ENCODE results near the gene EMC6. TPM values are rescaled to one million over a fixed set of nuclear protein-coding genes. Genes with fewer than 3 reads are reported as not detected.

Gene EMC6
- total and polyA plus RNA-seq, 2 of the 13 experiments (the other 11 are each of a cell fraction or from before 2014, with no cell fraction given), result 45.1 to 47.7 TPM

DNA sequence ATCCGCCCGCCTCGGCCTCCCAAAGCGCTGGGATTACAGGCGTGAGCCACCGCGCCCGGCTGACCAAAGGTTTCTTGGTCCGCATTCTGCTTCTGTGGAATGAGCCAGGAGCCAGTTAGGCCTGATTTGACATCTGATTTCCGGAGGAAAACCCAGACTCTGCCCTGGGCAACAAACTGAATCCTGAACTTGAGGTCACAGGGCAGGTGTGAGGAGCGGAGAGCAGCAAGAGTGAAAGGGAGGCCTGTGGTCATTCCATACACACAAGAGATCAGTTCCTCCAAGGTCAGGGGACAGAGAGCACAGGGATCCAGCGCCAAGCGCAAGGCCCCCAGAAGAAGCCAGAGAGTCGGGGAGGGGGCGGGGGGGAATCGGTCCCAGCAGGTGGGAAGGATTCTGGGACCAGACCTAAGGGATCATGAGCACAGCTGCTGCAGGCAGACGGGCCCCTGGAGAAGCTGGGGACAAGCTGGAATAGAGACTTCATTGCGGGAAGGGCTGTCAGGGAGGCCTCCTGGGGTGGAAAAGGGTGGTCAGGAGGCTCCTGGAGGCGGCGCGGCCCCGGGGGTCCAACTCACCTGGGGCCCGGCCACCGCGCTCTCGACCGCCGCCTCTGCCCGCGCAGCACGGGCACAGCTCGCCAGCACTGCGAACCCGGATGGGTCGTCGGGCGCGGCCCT, 33.0 kb upstream of the EMC6 start (continued):
- TF ChIP-seq, protein P1, sequence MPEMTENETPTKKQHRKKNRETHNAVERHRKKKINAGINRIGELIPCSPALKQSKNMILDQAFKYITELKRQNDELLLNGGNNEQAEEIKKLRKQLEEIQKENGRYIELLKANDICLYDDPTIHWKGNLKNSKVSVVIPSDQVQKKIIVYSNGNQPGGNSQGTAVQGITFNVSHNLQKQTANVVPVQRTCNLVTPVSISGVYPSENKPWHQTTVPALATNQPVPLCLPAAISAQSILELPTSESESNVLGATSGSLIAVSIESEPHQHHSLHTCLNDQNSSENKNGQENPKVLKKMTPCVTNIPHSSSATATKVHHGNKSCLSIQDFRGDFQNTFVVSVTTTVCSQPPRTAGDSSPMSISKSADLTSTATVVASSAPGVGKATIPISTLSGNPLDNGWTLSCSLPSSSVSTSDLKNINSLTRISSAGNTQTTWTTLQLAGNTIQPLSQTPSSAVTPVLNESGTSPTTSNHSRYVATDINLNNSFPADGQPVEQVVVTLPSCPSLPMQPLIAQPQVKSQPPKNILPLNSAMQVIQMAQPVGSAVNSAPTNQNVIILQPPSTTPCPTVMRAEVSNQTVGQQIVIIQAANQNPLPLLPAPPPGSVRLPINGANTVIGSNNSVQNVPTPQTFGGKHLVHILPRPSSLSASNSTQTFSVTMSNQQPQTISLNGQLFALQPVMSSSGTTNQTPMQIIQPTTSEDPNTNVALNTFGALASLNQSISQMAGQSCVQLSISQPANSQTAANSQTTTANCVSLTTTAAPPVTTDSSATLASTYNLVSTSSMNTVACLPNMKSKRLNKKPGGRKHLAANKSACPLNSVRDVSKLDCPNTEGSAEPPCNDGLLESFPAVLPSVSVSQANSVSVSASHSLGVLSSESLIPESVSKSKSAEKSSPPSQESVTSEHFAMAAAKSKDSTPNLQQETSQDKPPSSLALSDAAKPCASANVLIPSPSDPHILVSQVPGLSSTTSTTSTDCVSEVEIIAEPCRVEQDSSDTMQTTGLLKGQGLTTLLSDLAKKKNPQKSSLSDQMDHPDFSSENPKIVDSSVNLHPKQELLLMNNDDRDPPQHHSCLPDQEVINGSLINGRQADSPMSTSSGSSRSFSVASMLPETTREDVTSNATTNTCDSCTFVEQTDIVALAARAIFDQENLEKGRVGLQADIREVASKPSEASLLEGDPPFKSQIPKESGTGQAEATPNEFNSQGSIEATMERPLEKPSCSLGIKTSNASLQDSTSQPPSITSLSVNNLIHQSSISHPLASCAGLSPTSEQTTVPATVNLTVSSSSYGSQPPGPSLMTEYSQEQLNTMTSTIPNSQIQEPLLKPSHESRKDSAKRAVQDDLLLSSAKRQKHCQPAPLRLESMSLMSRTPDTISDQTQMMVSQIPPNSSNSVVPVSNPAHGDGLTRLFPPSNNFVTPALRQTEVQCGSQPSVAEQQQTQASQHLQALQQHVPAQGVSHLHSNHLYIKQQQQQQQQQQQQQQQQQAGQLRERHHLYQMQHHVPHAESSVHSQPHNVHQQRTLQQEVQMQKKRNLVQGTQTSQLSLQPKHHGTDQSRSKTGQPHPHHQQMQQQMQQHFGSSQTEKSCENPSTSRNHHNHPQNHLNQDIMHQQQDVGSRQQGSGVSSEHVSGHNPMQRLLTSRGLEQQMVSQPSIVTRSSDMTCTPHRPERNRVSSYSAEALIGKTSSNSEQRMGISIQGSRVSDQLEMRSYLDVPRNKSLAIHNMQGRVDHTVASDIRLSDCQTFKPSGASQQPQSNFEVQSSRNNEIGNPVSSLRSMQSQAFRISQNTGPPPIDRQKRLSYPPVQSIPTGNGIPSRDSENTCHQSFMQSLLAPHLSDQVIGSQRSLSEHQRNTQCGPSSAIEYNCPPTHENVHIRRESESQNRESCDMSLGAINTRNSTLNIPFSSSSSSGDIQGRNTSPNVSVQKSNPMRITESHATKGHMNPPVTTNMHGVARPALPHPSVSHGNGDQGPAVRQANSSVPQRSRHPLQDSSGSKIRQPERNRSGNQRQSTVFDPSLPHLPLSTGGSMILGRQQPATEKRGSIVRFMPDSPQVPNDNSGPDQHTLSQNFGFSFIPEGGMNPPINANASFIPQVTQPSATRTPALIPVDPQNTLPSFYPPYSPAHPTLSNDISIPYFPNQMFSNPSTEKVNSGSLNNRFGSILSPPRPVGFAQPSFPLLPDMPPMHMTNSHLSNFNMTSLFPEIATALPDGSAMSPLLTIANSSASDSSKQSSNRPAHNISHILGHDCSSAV (CRISPR knock-in tag; IDR thresholded peaks at IDR 0.05; ENCODE audit: borderline replicate concordance), result no peak
- TF ChIP-seq GABPA (IDR thresholded peaks at IDR 0.05; ENCODE audit: low read depth, low read length), result no peak
- TF ChIP-seq GABPA (CRISPR knock-in tag; IDR thresholded peaks at IDR 0.05; ENCODE audit: low read depth), result peak; percentile 20; the same call in 1 of the 2 replicates
- no peak for TF ChIP-seq SIX4 (CRISPR knock-in tag; IDR thresholded peaks at IDR 0.05)
- no peak for TF ChIP-seq ZNF652 (CRISPR knock-in tag; IDR thresholded peaks at IDR 0.05; ENCODE audit: borderline replicate concordance, low read depth)
- TF ChIP-seq ARNTL (CRISPR knock-in tag; IDR thresholded peaks at IDR 0.05), result 0 out of 2 replicates have a peak, but pooled peaks have one; percentile 22
- TF ChIP-seq ZNF10 (CRISPR knock-in tag; IDR thresholded peaks at IDR 0.05; ENCODE audit: borderline replicate concordance, low read depth), result no peak
- TF ChIP-seq, protein P2, sequence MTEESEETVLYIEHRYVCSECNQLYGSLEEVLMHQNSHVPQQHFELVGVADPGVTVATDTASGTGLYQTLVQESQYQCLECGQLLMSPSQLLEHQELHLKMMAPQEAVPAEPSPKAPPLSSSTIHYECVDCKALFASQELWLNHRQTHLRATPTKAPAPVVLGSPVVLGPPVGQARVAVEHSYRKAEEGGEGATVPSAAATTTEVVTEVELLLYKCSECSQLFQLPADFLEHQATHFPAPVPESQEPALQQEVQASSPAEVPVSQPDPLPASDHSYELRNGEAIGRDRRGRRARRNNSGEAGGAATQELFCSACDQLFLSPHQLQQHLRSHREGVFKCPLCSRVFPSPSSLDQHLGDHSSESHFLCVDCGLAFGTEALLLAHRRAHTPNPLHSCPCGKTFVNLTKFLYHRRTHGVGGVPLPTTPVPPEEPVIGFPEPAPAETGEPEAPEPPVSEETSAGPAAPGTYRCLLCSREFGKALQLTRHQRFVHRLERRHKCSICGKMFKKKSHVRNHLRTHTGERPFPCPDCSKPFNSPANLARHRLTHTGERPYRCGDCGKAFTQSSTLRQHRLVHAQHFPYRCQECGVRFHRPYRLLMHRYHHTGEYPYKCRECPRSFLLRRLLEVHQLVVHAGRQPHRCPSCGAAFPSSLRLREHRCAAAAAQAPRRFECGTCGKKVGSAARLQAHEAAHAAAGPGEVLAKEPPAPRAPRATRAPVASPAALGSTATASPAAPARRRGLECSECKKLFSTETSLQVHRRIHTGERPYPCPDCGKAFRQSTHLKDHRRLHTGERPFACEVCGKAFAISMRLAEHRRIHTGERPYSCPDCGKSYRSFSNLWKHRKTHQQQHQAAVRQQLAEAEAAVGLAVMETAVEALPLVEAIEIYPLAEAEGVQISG (CRISPR knock-in tag; IDR thresholded peaks at IDR 0.05), result no peak
- no peak for TF ChIP-seq SRSF9 (IDR thresholded peaks at IDR 0.05; ENCODE audit: borderline replicate concordance, insufficient read depth, low read depth, low read length, poor library complexity, severe bottlenecking)
- TF ChIP-seq, protein P3, sequence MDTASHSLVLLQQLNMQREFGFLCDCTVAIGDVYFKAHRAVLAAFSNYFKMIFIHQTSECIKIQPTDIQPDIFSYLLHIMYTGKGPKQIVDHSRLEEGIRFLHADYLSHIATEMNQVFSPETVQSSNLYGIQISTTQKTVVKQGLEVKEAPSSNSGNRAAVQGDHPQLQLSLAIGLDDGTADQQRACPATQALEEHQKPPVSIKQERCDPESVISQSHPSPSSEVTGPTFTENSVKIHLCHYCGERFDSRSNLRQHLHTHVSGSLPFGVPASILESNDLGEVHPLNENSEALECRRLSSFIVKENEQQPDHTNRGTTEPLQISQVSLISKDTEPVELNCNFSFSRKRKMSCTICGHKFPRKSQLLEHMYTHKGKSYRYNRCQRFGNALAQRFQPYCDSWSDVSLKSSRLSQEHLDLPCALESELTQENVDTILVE (CRISPR knock-in tag; IDR thresholded peaks at IDR 0.05), result no peak; the same call in 1 of the 2 replicates
- peak; percentile 24; the same call in 1 of the 2 replicates for TF ChIP-seq PITX1 (CRISPR knock-in tag; IDR thresholded peaks at IDR 0.05)
- 0 out of 2 replicates have a peak, but pooled peaks have one; percentile 7 for TF ChIP-seq ZSCAN12 (CRISPR knock-in tag; IDR thresholded peaks at IDR 0.05)
- TF ChIP-seq ATF1 (CRISPR knock-in tag; IDR thresholded peaks at IDR 0.05), result no peak
- no peak for TF ChIP-seq NFE2L2 (IDR thresholded peaks at IDR 0.05; ENCODE audit: low read length)
- no peak for TF ChIP-seq CENPX (CRISPR knock-in tag; IDR thresholded peaks at IDR 0.05)
- no peak for TF ChIP-seq RELA (CRISPR knock-in tag; IDR thresholded peaks at IDR 0.05)
- peak; percentile 40 for TF ChIP-seq ZNF883 (CRISPR knock-in tag; IDR thresholded peaks at IDR 0.05; ENCODE audit: not compliant biosample characterization)

Data from HepG2 (cell line).